Measurements from ENCODE around the gene SLC44A5.
"Not testable (repeated sequence)": the region's sequence is repeated elsewhere in the genome, so short reads cannot be mapped to it uniquely, and the experiment has no call there.

GRCh38 chr1:75593457-75593856, 17.5 kb downstream of the SLC44A5 start:
- TF ChIP-seq CTCF, POLR2AphosphoS5 (IDR thresholded peaks at IDR 0.05): not testable (repeated sequence)
